T-cell (primary cell): ENCODE measurements around the gene SPOCK1. TPM values are rescaled to one million over a fixed set of nuclear protein-coding genes. Genes with fewer than 3 reads are reported as not detected.

Experiments
- ATAC-seq, 4 experiments: fragments of 200-7000 bp in 3 of 4; fragments of 150-1000 bp in 1 of 4; cut with Tn5 transposase; replicated peaks in 1 of 4; 1 replicate in 3 of 4; 2 replicates in 1 of 4; pipeline ENCODE4 v1.10.0; 2021; ENCODE audit warnings: moderate library complexity in 3 of 4, mild to moderate bottlenecking in 2 of 4, moderate number of reproducible peaks in 1 of 4
- CTCF ChIA-PET, 2 donors: fragments of 300-600 bp; sonication (Branson Sonifier 250); formaldehyde crosslinking; loops; one replicate each; lab custom pipeline; 2022; ENCODE audit warnings: antibody characterized with exemption in 2 of 2; lab: Charles Lee
- POLR2A ChIA-PET, 2 donors: fragments of 300-600 bp; sonication (Branson Sonifier 250); formaldehyde crosslinking; loops; one replicate each; lab custom pipeline; 2022; ENCODE audit warnings: antibody characterized with exemption in 2 of 2; lab: Charles Lee
- DNase-seq, 35 experiments: peaks; one replicate each; pipeline versions ENCODE4 v3.0.0 to v3.0.0-alpha.2; 2013 to 2023
- H3K27ac ChIP-seq: one replicate; pipeline ENCODE4 v1.5.1; 2013; ENCODE audit warnings: low read length
- H3K27me3 ChIP-seq, 2 experiments: replicated peaks in 1 of 2; 1 replicate in 1 of 2; 2 replicates in 1 of 2; pipeline versions ENCODE4 v1.6.1 to v1.7.0; 2013; ENCODE audit warnings: low read length in 1 of 2, mixed read lengths in 1 of 2; ENCODE audit not compliant: control insufficient read depth in 2 of 2, insufficient read depth in 2 of 2; ENCODE audit errors: extremely low read depth in 1 of 2
- H3K36me3 ChIP-seq, 2 donors: 1 replicate in 1 of 2; 2 replicates in 1 of 2; pipeline versions ENCODE4 v1.6.1 to v1.7.0; 2013; ENCODE audit warnings: low read length in 1 of 2; ENCODE audit not compliant: control insufficient read depth in 2 of 2, insufficient read depth in 1 of 2; ENCODE audit errors: extremely low read depth in 1 of 2
- H3K4me1 ChIP-seq, 2 experiments: 1 replicate in 1 of 2; 2 replicates in 1 of 2; pipeline versions ENCODE4 v1.6.1 to v1.7.0; 2013; ENCODE audit warnings: low read length in 2 of 2, mixed read lengths in 1 of 2; ENCODE audit not compliant: insufficient read depth in 2 of 2, control insufficient read depth in 1 of 2; ENCODE audit errors: extremely low read depth in 1 of 2
- H3K4me3 ChIP-seq, 2 donors: 1 replicate in 1 of 2; 2 replicates in 1 of 2; pipeline versions ENCODE4 v1.5.1 to v1.7.0; 2013; ENCODE audit warnings: mild to moderate bottlenecking in 2 of 2, low read length in 1 of 2, moderate library complexity in 1 of 2; ENCODE audit not compliant: control insufficient read depth in 1 of 2; ENCODE audit errors: extremely low read depth in 1 of 2
- H3K9me3 ChIP-seq: 2 replicates; pipeline ENCODE4 v1.7.0; 2013
- H3K27ac Mint-ChIP-seq, 2 donors: one replicate each; pipeline ENCODE4 v1.8.0; 2020 to 2021; ENCODE audit warnings: mild to moderate bottlenecking in 2 of 2, mixed read lengths in 2 of 2
- H3K27me3 Mint-ChIP-seq, 2 donors: one replicate each; pipeline ENCODE4 v1.8.0; 2021 to 2022; ENCODE audit warnings: mixed read lengths in 2 of 2
- H3K36me3 Mint-ChIP-seq: one replicate; pipeline ENCODE4 v1.8.0; 2021; ENCODE audit warnings: mixed read lengths
- H3K4me1 Mint-ChIP-seq, 3 donors: one replicate each; pipeline ENCODE4 v1.8.0; 2020 to 2022; ENCODE audit warnings: mixed read lengths in 3 of 3, mild to moderate bottlenecking in 1 of 3
- H3K4me3 Mint-ChIP-seq, 3 donors: one replicate each; pipeline ENCODE4 v1.8.0; 2020 to 2022; ENCODE audit warnings: mild to moderate bottlenecking in 3 of 3, mixed read lengths in 3 of 3, moderate library complexity in 3 of 3
- H3K9me3 Mint-ChIP-seq, 3 donors: one replicate each; pipeline ENCODE4 v1.8.0; 2020 to 2022; ENCODE audit warnings: mixed read lengths in 3 of 3
- WGBS: methylation state at CpG from one replicate; pipeline ENCODE4 v1.1.5; 2013; ENCODE audit warnings: missing lambda C conversion rate; ENCODE audit not compliant: insufficient coverage; 5-methylcytosine and 5-hydroxymethylcytosine counted together
- total RNA-seq, 35 experiments: library from RNA in 6 of 35; stranded (reverse) in 6 of 35; fragments of 120-200 nt in 1 of 35; gene quantifications; one replicate each; pipeline versions ENCODE4 v1.2.1 to v1.2.4 and lab custom pipeline; 2013 to 2026

Gene SPOCK1
- total RNA-seq, 5 donors from 2014 or later (not counting 1 experiment from before 2014, with no cell fraction given): 0.57 TPM; not detected in 4

- Mint-ChIP-seq H3K9me3 (peaks cover 2 to 6% (median 4%) of the 10 kb centered on the region in 3 donors), H3K4me3 (no peak overlapping the region), H3K27me3 (peaks cover 2 to 20% of the 10 kb centered on the region in 2 donors), H3K36me3 (no peaks in the 10 kb centered on the region), H3K4me1 (no peaks in the 10 kb centered on the region), H3K27ac (no peak overlapping the region)
- Histone ChIP-seq H3K9me3 (no peaks in the 10 kb centered on the region), H3K4me3 (no peak overlapping the region), H3K27ac (no peak overlapping the region), H3K4me1 (no peaks in the 10 kb centered on the region), H3K27me3 (peaks cover 0 to under 1% of the 10 kb centered on the region in 2 experiments), H3K36me3 (no peaks in the 10 kb centered on the region)
- CTCF ChIA-PET: no interaction called here
- WGBS: 65% methylated on average over 3 of the region's 4 CpGs
- ATAC-seq: no peak
- DNase-seq: no peak
- POLR2A ChIA-PET: no interaction called here
Measured at GRCh38 chr5:137410234-137411010, 88.7 kb downstream of the SPOCK1 start.

- Mint-ChIP-seq H3K9me3 (peaks cover 0 to under 1% (median 0%) of the 10 kb centered on the region in 3 donors), H3K27ac (no peak overlapping the region), H3K27me3 (peaks cover 2 to 20% of the 10 kb centered on the region in 2 donors), H3K4me1 (no peaks in the 10 kb centered on the region), H3K36me3 (no peaks in the 10 kb centered on the region), H3K4me3 (no peak overlapping the region)
- ATAC-seq: no peak
- DNase-seq: no peak
- CTCF ChIA-PET: no interaction called here
- H3K27ac ChIP-seq: no peak overlapping the region
- H3K9me3 ChIP-seq: no peaks in the 10 kb centered on the region
- POLR2A ChIA-PET: no interaction called here
- no peak overlapping the region for H3K4me3 ChIP-seq
- H3K36me3 ChIP-seq: no peaks in the 10 kb centered on the region
- no peaks in the 10 kb centered on the region for H3K4me1 ChIP-seq
- H3K27me3 ChIP-seq: peaks cover 0 to 3% of the 10 kb centered on the region in 2 experiments
Measured at GRCh38 chr5:137409736-137410135, 89.4 kb downstream of the SPOCK1 start.

- no peaks in the 10 kb centered on the region for H3K36me3 ChIP-seq
- Mint-ChIP-seq H3K27ac (no peak overlapping the region), H3K36me3 (no peaks in the 10 kb centered on the region), H3K4me1 (no peaks in the 10 kb centered on the region), H3K9me3 (no peaks in the 10 kb centered on the region), H3K4me3 (no peak overlapping the region), H3K27me3 (peaks cover 11 to 23% of the 10 kb centered on the region in 2 donors)
- ATAC-seq (no peak), DNase-seq (no peak)
- H3K27me3 ChIP-seq: peaks cover 0 to 8% of the 10 kb centered on the region in 2 experiments
- H3K4me1 ChIP-seq: no peaks in the 10 kb centered on the region
- H3K9me3 ChIP-seq: no peaks in the 10 kb centered on the region
- no peak overlapping the region for H3K4me3 ChIP-seq
- ChIA-PET POLR2A (no interaction called here), CTCF (no interaction called here)
- no peak overlapping the region for H3K27ac ChIP-seq
- 60% methylated on average over 1 of the region's 2 CpGs for WGBS
Measured at GRCh38 chr5:137407090-137407489, 92.0 kb downstream of the SPOCK1 start.

- Mint-ChIP-seq H3K4me1 (no peaks in the 10 kb centered on the region), H3K4me3 (no peak overlapping the region), H3K36me3 (no peaks in the 10 kb centered on the region), H3K27me3 (peaks cover 9 to 20% of the 10 kb centered on the region in 2 donors), H3K9me3 (no peaks in the 10 kb centered on the region), H3K27ac (no peak overlapping the region)
- DNase-seq (no peak), ATAC-seq (no peak)
- Histone ChIP-seq H3K27me3 (peaks cover 0 to 8% of the 10 kb centered on the region in 2 experiments), H3K4me1 (no peaks in the 10 kb centered on the region), H3K27ac (no peak overlapping the region), H3K4me3 (no peak overlapping the region), H3K36me3 (no peaks in the 10 kb centered on the region), H3K9me3 (no peaks in the 10 kb centered on the region)
- POLR2A ChIA-PET: no interaction called here
- 69% methylated on average over 6 of the region's 10 CpGs for WGBS
- CTCF ChIA-PET: no interaction called here
Measured at GRCh38 chr5:137405393-137405792, 93.7 kb downstream of the SPOCK1 start.

- H3K4me1 ChIP-seq: no peaks in the 10 kb centered on the region
- H3K9me3 ChIP-seq: no peaks in the 10 kb centered on the region
- no peaks in the 10 kb centered on the region for H3K9me3 Mint-ChIP-seq
- ATAC-seq: no peak
- no peak overlapping the region for H3K27ac ChIP-seq
- WGBS: 83% methylated on average over 7 of the region's 8 CpGs
- no peaks in the 10 kb centered on the region for H3K4me1 Mint-ChIP-seq
- no peaks in the 10 kb centered on the region for H3K36me3 Mint-ChIP-seq
- no peaks in the 10 kb centered on the region for H3K36me3 ChIP-seq
- H3K27me3 Mint-ChIP-seq: peaks cover 9% of the 10 kb centered on the region in 2 donors
- ChIA-PET CTCF (no interaction called here), POLR2A (no interaction called here)
- no peak overlapping the region for H3K27ac Mint-ChIP-seq
- H3K4me3 Mint-ChIP-seq: no peak overlapping the region
- H3K4me3 ChIP-seq: no peak overlapping the region
- no peak for DNase-seq
- peaks cover 0 to 8% of the 10 kb centered on the region in 2 experiments for H3K27me3 ChIP-seq
Measured at GRCh38 chr5:137403869-137404268, 95.3 kb downstream of the SPOCK1 start.

- WGBS: 88% methylated on average over 1 of the region's 5 CpGs
- no peaks in the 10 kb centered on the region for H3K4me1 Mint-ChIP-seq
Measured at GRCh38 chr5:137402436-137403187, 96.5 kb downstream of the SPOCK1 start.

More at GRCh38 chr5:137402436-137403187, 96.5 kb downstream of the SPOCK1 start:
- ATAC-seq (no peak), DNase-seq (no peak)
- Histone ChIP-seq H3K36me3 (no peaks in the 10 kb centered on the region), H3K4me3 (no peak overlapping the region), H3K9me3 (no peaks in the 10 kb centered on the region), H3K27ac (no peak overlapping the region), H3K4me1 (no peaks in the 10 kb centered on the region), H3K27me3 (peaks cover 0 to 8% of the 10 kb centered on the region in 2 experiments)
- ChIA-PET CTCF (no interaction called here), POLR2A (no interaction called here)
- no peaks in the 10 kb centered on the region for H3K9me3 Mint-ChIP-seq
- H3K4me3 Mint-ChIP-seq: no peak overlapping the region
- H3K27me3 Mint-ChIP-seq: peaks cover 9 to 11% of the 10 kb centered on the region in 2 donors
- no peak overlapping the region for H3K27ac Mint-ChIP-seq
- H3K36me3 Mint-ChIP-seq: no peaks in the 10 kb centered on the region
